ENCODE results near the gene TXNRD2.

The TXNRD2 gene

DNA sequence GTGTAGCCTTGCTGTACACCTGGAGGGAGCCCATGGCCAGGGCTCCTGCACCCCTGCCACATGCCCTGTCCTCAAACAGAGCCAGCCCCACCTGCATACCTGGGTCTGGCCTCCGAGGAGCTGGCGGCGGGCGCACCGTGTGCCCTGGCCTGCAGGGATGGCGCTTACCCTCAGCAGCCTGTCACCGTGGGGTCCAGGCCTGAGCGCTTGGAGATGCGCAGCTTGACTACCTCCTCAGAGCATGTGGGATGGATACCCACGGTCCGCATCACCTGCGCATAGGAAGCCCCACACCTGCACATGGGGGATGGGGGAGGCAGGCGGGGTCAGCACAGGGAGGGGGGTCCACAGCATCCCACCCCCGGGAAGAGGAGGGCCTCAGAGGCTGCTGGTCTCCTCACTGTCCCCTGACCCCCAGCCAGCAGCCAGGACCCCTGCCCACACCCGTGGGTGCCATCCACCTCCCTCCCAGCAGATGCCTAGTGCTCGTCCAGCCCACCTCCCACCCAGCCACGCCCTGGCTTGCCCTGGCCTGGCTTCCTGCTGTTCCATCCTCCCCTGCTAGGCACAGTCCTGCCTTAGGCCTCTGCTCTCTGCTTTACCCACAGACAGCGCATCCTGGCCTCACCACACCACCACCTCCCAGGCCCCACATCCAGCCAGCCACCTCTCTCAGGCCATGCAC is 64.5 kb downstream of the TXNRD2 start:
- Histone ChIP-seq H2BK15ac (ENCODE audit: low read depth, poor library complexity, severe bottlenecking) (no peak overlapping the region), H3K9me3 (ENCODE audit: control insufficient read depth, low read length) (no peaks in the 10 kb centered on the region), H4K8ac (ENCODE audit: low read length) (peak overlapping the region; percentile 67), H2BK12ac (ENCODE audit: low read length in 2 of 2) (peak overlapping the region; percentile 2 to 97), H3K4me2 (ENCODE audit: low read length, poor library complexity, severe bottlenecking) (no peak overlapping the region), H2BK5ac (ENCODE audit: low read depth, low read length, poor library complexity, severe bottlenecking) (no peak overlapping the region), H2AFZ (ENCODE audit: low read depth, low read length) (no peak overlapping the region), H3K9ac (ENCODE audit: low read length) (no peak overlapping the region), H2AK5ac (ENCODE audit: low read length, severe bottlenecking) (peak overlapping the region; percentile 26), H3K23ac (ENCODE audit: low read length in 2 of 2) (peak overlapping the region in 1 of 2 experiments; percentile 60), H3K4ac (ENCODE audit: low read depth in 1 of 2, low read length in 2 of 2) (peak overlapping the region; percentile 3 to 64), H3K18ac (ENCODE audit: low read depth in 1 of 2, low read length in 2 of 2) (peak overlapping the region; percentile 6 to 88), H3K36me3 (ENCODE audit: control insufficient read depth in 1 of 2, insufficient read depth in 2 of 2, low read depth in 1 of 2, low read length in 2 of 2) (peaks cover 0 to 38% of the 10 kb centered on the region in 2 experiments), H3K79me1 (replicated peaks; ENCODE audit: low read length, poor library complexity, severe bottlenecking) (peaks cover 7% of the 10 kb centered on the region), H4K91ac (ENCODE audit: low read length) (peak overlapping the region; percentile 22), H3K27me3 (ENCODE audit: control insufficient read depth in 1 of 2, insufficient read depth in 1 of 2, low read length in 2 of 2) (no peaks in the 10 kb centered on the region), H3K4me1 (ENCODE audit: control insufficient read depth, insufficient read depth, low read depth, low read length) (peaks cover 76% of the 10 kb centered on the region), H2BK120ac (ENCODE audit: low read depth, low read length) (no peak overlapping the region), H3K4me3 (ENCODE audit: insufficient read depth in 1 of 2, low read depth in 1 of 2, low read length in 2 of 2) (no peak overlapping the region), H3K27ac (ENCODE audit: low read length, poor library complexity, severe bottlenecking) (no peak overlapping the region), H3K14ac (ENCODE audit: low read length in 2 of 2) (peak overlapping the region in 1 of 2 experiments; percentile 92)
- no peak for DNase-seq
- WGBS, result 90% methylated on average over 12 of the region's 18 CpGs

DNA sequence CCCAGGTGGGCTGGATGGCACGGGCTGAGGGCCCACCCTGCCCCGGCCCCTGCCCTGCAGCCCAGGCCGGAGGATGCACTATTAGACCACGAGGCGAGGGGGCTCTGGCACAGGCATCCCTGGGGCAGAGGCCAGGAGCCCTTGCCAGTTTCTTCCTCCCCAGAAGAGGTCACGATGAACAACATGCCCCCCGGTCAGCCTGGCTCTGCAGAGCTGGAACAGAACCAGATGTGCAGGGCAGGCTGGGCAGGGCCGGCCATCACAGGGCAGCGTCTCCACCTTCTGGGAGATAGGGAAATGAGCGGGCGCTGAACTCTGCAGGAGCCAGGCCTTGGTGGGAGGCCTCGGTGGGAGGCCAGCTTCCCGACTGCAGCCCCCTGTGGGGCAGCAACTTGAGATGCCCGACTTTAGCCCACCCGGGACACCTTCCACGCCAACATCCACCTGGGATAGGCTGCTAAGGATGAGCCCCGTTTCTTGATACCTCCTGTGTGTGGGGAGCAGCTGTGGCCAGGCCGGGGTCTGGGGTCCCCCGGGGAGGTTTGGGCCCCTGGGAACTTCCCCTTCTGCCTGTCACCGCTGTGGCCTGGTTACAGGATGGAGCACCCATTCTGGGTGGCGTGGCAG is 65.2 kb downstream of the TXNRD2 start:
- Histone ChIP-seq H2BK120ac (ENCODE audit: low read depth, low read length) (no peak overlapping the region), H3K23ac (ENCODE audit: low read length in 2 of 2) (no peak overlapping the region), H3K18ac (ENCODE audit: low read depth in 1 of 2, low read length in 2 of 2) (no peak overlapping the region), H4K91ac (ENCODE audit: low read length) (peak overlapping the region; percentile 19), H3K14ac (ENCODE audit: low read length in 2 of 2) (no peak overlapping the region), H2AFZ (ENCODE audit: low read depth, low read length) (no peak overlapping the region), H2AK5ac (ENCODE audit: low read length, severe bottlenecking) (peak overlapping the region; percentile 28), H2BK5ac (ENCODE audit: low read depth, low read length, poor library complexity, severe bottlenecking) (no peak overlapping the region), H2BK15ac (ENCODE audit: low read depth, poor library complexity, severe bottlenecking) (peak overlapping the region; percentile 8), H3K4me3 (ENCODE audit: insufficient read depth in 1 of 2, low read depth in 1 of 2, low read length in 2 of 2) (no peak overlapping the region), H3K27me3 (ENCODE audit: control insufficient read depth in 1 of 2, insufficient read depth in 1 of 2, low read length in 2 of 2) (no peaks in the 10 kb centered on the region), H3K9ac (ENCODE audit: low read length) (no peak overlapping the region), H3K4me1 (ENCODE audit: control insufficient read depth, insufficient read depth, low read depth, low read length) (peaks cover 70% of the 10 kb centered on the region), H2BK12ac (ENCODE audit: low read length in 2 of 2) (no peak overlapping the region), H3K4me2 (ENCODE audit: low read length, poor library complexity, severe bottlenecking) (no peak overlapping the region), H3K27ac (ENCODE audit: low read length, poor library complexity, severe bottlenecking) (no peak overlapping the region), H3K4ac (ENCODE audit: low read depth in 1 of 2, low read length in 2 of 2) (no peak overlapping the region), H3K36me3 (ENCODE audit: control insufficient read depth in 1 of 2, insufficient read depth in 2 of 2, low read depth in 1 of 2, low read length in 2 of 2) (peaks cover 0 to 38% of the 10 kb centered on the region in 2 experiments), H3K9me3 (ENCODE audit: control insufficient read depth, low read length) (no peaks in the 10 kb centered on the region), H3K79me1 (replicated peaks; ENCODE audit: low read length, poor library complexity, severe bottlenecking) (peaks cover 7% of the 10 kb centered on the region), H4K8ac (ENCODE audit: low read length) (no peak overlapping the region)
- WGBS, result 92% methylated on average over 21 of the region's 21 CpGs
- DNase-seq, result no peak

DNA sequence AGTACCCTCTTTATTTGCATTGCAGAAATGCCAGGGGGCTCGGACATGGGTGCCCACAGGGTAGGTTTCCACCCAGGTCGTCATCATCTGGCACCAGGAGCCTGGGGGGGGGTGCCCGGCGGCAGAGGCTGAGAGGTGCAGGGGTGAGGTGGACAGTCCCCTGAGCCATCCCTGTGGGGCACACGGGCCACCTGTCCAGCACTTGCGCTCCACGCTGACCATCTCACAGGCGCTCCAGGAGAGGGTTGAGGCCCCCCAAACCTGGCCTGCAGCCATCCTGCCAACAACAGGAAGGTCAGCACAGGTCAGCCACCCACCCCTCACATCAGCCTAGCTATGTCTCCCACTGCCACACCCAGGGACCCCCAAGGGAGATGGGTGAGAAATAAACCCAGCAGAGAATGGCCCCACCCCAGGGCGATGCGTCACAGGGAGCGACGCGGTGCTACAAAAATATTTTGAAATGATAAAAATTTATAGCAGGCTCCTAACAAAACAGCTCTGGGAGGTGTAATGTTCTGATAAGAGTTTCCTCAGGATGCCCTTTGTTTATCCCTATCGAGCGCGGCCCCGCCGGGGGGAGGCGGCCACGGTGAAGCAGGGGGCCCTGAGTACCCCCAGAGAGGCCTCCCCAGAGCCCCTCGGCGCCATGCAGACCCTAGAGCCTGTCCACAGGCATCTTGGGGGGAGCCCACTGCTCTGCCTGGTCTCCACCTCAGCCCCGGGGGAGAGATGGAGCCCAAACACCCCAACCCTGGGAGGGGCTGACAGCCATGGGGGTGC is 65.9 kb downstream of the TXNRD2 start:
- no peak for DNase-seq
- WGBS, result 83% methylated on average over 22 of the region's 23 CpGs
- no peak overlapping the region for H3K14ac ChIP-seq (ENCODE audit: low read length in 2 of 2)
- H3K79me1 ChIP-seq (replicated peaks; ENCODE audit: low read length, poor library complexity, severe bottlenecking), result peaks cover 7% of the 10 kb centered on the region
- H3K27me3 ChIP-seq (ENCODE audit: control insufficient read depth in 1 of 2, insufficient read depth in 1 of 2, low read length in 2 of 2), result no peaks in the 10 kb centered on the region
- H3K9me3 ChIP-seq (ENCODE audit: control insufficient read depth, low read length), result no peaks in the 10 kb centered on the region
- H3K4me3 ChIP-seq (ENCODE audit: insufficient read depth in 1 of 2, low read depth in 1 of 2, low read length in 2 of 2), result no peak overlapping the region
- H4K91ac ChIP-seq (ENCODE audit: low read length), result no peak overlapping the region
- peak overlapping the region; percentile 28 for H2AK5ac ChIP-seq (ENCODE audit: low read length, severe bottlenecking)
- H2BK12ac ChIP-seq (ENCODE audit: low read length in 2 of 2), result no peak overlapping the region
- no peak overlapping the region for H3K9ac ChIP-seq (ENCODE audit: low read length)
- H2BK5ac ChIP-seq (ENCODE audit: low read depth, low read length, poor library complexity, severe bottlenecking), result no peak overlapping the region
- no peak overlapping the region for H3K23ac ChIP-seq (ENCODE audit: low read length in 2 of 2)
- H3K4me1 ChIP-seq (ENCODE audit: control insufficient read depth, insufficient read depth, low read depth, low read length), result peaks cover 66% of the 10 kb centered on the region
- H4K8ac ChIP-seq (ENCODE audit: low read length), result no peak overlapping the region
- no peak overlapping the region for H3K27ac ChIP-seq (ENCODE audit: low read length, poor library complexity, severe bottlenecking)
- H2BK15ac ChIP-seq (ENCODE audit: low read depth, poor library complexity, severe bottlenecking), result no peak overlapping the region
- no peak overlapping the region for H2AFZ ChIP-seq (ENCODE audit: low read depth, low read length)
- no peak overlapping the region for H2BK120ac ChIP-seq (ENCODE audit: low read depth, low read length)
- no peak overlapping the region for H3K4ac ChIP-seq (ENCODE audit: low read depth in 1 of 2, low read length in 2 of 2)
- H3K36me3 ChIP-seq (ENCODE audit: control insufficient read depth in 1 of 2, insufficient read depth in 2 of 2, low read depth in 1 of 2, low read length in 2 of 2), result peaks cover 0 to 40% of the 10 kb centered on the region in 2 experiments
- no peak overlapping the region for H3K18ac ChIP-seq (ENCODE audit: low read depth in 1 of 2, low read length in 2 of 2)
- H3K4me2 ChIP-seq (ENCODE audit: low read length, poor library complexity, severe bottlenecking), result no peak overlapping the region

DNA sequence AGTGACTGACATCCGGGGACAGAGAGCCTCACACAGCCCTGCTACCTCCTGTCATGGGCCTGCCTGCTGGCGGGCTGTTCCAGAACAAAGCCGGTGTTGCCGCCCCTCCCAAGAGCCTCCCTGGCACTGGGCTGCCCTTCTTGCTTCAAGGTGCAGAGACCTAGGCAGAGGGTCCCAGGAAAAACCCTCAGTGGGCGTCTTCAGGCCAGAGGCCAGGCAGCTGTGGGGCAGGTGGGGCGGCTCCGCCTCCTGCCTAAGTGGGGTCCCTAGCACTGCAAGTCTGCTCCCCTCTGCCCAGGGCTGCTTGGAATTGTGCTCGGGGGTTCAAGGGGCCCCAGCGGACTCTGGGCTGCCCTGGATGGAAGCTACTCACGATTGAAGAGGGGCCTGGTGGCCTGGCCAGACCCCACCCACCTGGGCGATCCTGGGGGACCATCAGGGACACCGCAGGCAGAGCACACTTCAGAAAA is 66.5 kb downstream of the TXNRD2 start:
- Histone ChIP-seq H3K4me1 (ENCODE audit: control insufficient read depth, insufficient read depth, low read depth, low read length) (peaks cover 60% of the 10 kb centered on the region), H3K18ac (ENCODE audit: low read depth in 1 of 2, low read length in 2 of 2) (no peak overlapping the region), H2BK120ac (ENCODE audit: low read depth, low read length) (no peak overlapping the region), H3K79me1 (replicated peaks; ENCODE audit: low read length, poor library complexity, severe bottlenecking) (peaks cover 7% of the 10 kb centered on the region), H3K23ac (ENCODE audit: low read length in 2 of 2) (no peak overlapping the region), H2BK5ac (ENCODE audit: low read depth, low read length, poor library complexity, severe bottlenecking) (no peak overlapping the region), H3K4ac (ENCODE audit: low read depth in 1 of 2, low read length in 2 of 2) (no peak overlapping the region), H3K9ac (ENCODE audit: low read length) (no peak overlapping the region), H3K27me3 (ENCODE audit: control insufficient read depth in 1 of 2, insufficient read depth in 1 of 2, low read length in 2 of 2) (no peaks in the 10 kb centered on the region), H2AK5ac (ENCODE audit: low read length, severe bottlenecking) (no peak overlapping the region), H3K27ac (ENCODE audit: low read length, poor library complexity, severe bottlenecking) (no peak overlapping the region), H2BK15ac (ENCODE audit: low read depth, poor library complexity, severe bottlenecking) (no peak overlapping the region), H3K9me3 (ENCODE audit: control insufficient read depth, low read length) (no peaks in the 10 kb centered on the region), H2BK12ac (ENCODE audit: low read length in 2 of 2) (no peak overlapping the region), H3K4me2 (ENCODE audit: low read length, poor library complexity, severe bottlenecking) (no peak overlapping the region), H3K14ac (ENCODE audit: low read length in 2 of 2) (peak overlapping the region in 1 of 2 experiments; percentile 6), H3K36me3 (ENCODE audit: control insufficient read depth in 1 of 2, insufficient read depth in 2 of 2, low read depth in 1 of 2, low read length in 2 of 2) (peaks cover 0 to 45% of the 10 kb centered on the region in 2 experiments), H3K4me3 (ENCODE audit: insufficient read depth in 1 of 2, low read depth in 1 of 2, low read length in 2 of 2) (no peak overlapping the region), H2AFZ (ENCODE audit: low read depth, low read length) (no peak overlapping the region), H4K91ac (ENCODE audit: low read length) (no peak overlapping the region), H4K8ac (ENCODE audit: low read length) (no peak overlapping the region)
- no peak for DNase-seq
- 86% methylated on average over 12 of the region's 12 CpGs for WGBS
